PFSK-1 (cell line): ENCODE results near the gene LST1.

Source experiments
- POLR2AphosphoS5 ChIP-seq: IDR thresholded peaks from 2 replicates; pipeline ENCODE4 v1.6.1; 2012; ENCODE audit warnings: low read depth, mild to moderate bottlenecking, control low read depth, low read length, moderate library complexity
- SIN3A ChIP-seq: IDR thresholded peaks from 2 replicates; pipeline ENCODE4 v1.6.1; 2012; ENCODE audit warnings: mild to moderate bottlenecking, low read length, moderate library complexity, borderline replicate concordance; ENCODE audit not compliant: insufficient read depth
- TAF1 ChIP-seq: IDR thresholded peaks from 2 replicates; pipeline ENCODE4 v1.6.1; 2012; ENCODE audit warnings: low read length, control low read depth, borderline replicate concordance; ENCODE audit not compliant: insufficient read depth
- TF ChIP-seq, protein P1 (sequence below), 2 experiments: IDR thresholded peaks; 2 replicates each; pipeline versions ENCODE4 v1.6.1 to v1.8.0; 2011 to 2012; ENCODE audit warnings: low read depth in 2 of 2, low read length in 2 of 2, control low read depth in 1 of 2, inconsistent platforms in 1 of 2, mild to moderate bottlenecking in 1 of 2, moderate library complexity in 1 of 2; ENCODE audit not compliant: insufficient read depth in 1 of 2

DNA sequence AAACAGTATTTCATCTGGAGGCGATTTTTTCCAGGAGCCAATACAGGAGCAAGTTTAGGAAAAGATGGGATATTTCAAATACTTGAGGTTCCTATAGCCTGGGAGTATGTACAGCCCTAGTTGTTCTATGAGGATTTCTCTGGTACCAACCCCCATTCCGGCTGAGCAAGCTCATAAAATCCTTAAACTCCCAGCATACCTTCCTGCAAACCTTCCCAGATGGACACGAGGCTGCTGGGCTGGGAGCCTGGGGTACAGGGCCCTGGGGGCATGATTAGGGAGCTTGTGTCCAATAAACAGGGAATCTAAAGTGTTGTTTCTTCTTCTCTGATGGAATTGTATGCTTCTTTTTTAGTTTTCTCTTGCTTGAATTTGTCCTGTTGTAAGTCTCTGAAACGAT lies 35.9 kb downstream of the LST1 start:
- no peak for TF ChIP-seq POLR2AphosphoS5
- TF ChIP-seq SIN3A: 0 out of 2 replicates have a peak, but pooled peaks have one; percentile 2
- TF ChIP-seq, protein P1, sequence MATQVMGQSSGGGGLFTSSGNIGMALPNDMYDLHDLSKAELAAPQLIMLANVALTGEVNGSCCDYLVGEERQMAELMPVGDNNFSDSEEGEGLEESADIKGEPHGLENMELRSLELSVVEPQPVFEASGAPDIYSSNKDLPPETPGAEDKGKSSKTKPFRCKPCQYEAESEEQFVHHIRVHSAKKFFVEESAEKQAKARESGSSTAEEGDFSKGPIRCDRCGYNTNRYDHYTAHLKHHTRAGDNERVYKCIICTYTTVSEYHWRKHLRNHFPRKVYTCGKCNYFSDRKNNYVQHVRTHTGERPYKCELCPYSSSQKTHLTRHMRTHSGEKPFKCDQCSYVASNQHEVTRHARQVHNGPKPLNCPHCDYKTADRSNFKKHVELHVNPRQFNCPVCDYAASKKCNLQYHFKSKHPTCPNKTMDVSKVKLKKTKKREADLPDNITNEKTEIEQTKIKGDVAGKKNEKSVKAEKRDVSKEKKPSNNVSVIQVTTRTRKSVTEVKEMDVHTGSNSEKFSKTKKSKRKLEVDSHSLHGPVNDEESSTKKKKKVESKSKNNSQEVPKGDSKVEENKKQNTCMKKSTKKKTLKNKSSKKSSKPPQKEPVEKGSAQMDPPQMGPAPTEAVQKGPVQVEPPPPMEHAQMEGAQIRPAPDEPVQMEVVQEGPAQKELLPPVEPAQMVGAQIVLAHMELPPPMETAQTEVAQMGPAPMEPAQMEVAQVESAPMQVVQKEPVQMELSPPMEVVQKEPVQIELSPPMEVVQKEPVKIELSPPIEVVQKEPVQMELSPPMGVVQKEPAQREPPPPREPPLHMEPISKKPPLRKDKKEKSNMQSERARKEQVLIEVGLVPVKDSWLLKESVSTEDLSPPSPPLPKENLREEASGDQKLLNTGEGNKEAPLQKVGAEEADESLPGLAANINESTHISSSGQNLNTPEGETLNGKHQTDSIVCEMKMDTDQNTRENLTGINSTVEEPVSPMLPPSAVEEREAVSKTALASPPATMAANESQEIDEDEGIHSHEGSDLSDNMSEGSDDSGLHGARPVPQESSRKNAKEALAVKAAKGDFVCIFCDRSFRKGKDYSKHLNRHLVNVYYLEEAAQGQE (IDR thresholded peaks at IDR 0.05; ENCODE audit: insufficient read depth in 1 of 2, low read depth in 2 of 2, low read length in 2 of 2): no peak
- TF ChIP-seq TAF1: no peak
